Esophagus (tissue), 2 donors: Measurements from ENCODE around the gene VSTM2B. TPM values are rescaled to one million over a fixed set of nuclear protein-coding genes. Genes with fewer than 3 reads are reported as not detected.
"Not testable (repeated sequence)": the region's sequence is repeated elsewhere in the genome, so short reads cannot be mapped to it uniquely, and the experiment has no call there.

Experiments used
- H3K27ac ChIP-seq, 2 donors: one replicate each; pipeline ENCODE4 v1.5.1; 2013; ENCODE audit warnings: low read depth in 2 of 2, mild to moderate bottlenecking in 2 of 2, inconsistent platforms in 1 of 2, low read length in 1 of 2, moderate library complexity in 1 of 2
- H3K27me3 ChIP-seq, 2 donors: one replicate each; pipeline ENCODE4 v1.6.1; 2013; ENCODE audit warnings: low read length in 2 of 2, control low read depth in 1 of 2, mild to moderate bottlenecking in 1 of 2; ENCODE audit not compliant: insufficient read depth in 2 of 2, control insufficient read depth in 1 of 2
- H3K36me3 ChIP-seq, 2 donors: one replicate each; pipeline ENCODE4 v1.6.1; 2013; ENCODE audit warnings: low read length in 1 of 2; ENCODE audit not compliant: control insufficient read depth in 2 of 2, insufficient read depth in 2 of 2
- H3K4me1 ChIP-seq, 2 donors: one replicate each; pipeline ENCODE4 v1.6.1; 2013; ENCODE audit warnings: low read length in 1 of 2; ENCODE audit not compliant: control insufficient read depth in 2 of 2, insufficient read depth in 2 of 2
- H3K4me3 ChIP-seq, 2 donors: one replicate each; pipeline ENCODE4 v1.5.1; 2013; ENCODE audit warnings: low read length in 2 of 2, mild to moderate bottlenecking in 2 of 2, low read depth in 1 of 2, moderate library complexity in 1 of 2
- H3K9me3 ChIP-seq, 2 donors: one replicate each; pipeline ENCODE4 v1.6.1; 2013; ENCODE audit warnings: mild to moderate bottlenecking in 2 of 2, low read depth in 1 of 2, low read length in 1 of 2, moderate library complexity in 1 of 2; ENCODE audit not compliant: control insufficient read depth in 2 of 2, insufficient read depth in 1 of 2
- WGBS, 2 donors: extraction: QIAGEN DNeasy Blood & Tissue Kit; methylation state at CpG; one replicate each; pipeline ENCODE4 v1.1.7; 2013; 5-methylcytosine and 5-hydroxymethylcytosine counted together
- polyA plus RNA-seq, 2 donors: library from polyadenylated mRNA; stranded (reverse); fragments of 200-250 nt; gene quantifications; one replicate each; pipeline ENCODE4 v1.2.3, GENCODE V29; 2013
- donor health status: healthy with polysubstance abuse.
- donor health status: Bipolar disorder and iron deficiency.

VSTM2B gene
- polyA plus RNA-seq, 2 donors = not detected

DNA sequence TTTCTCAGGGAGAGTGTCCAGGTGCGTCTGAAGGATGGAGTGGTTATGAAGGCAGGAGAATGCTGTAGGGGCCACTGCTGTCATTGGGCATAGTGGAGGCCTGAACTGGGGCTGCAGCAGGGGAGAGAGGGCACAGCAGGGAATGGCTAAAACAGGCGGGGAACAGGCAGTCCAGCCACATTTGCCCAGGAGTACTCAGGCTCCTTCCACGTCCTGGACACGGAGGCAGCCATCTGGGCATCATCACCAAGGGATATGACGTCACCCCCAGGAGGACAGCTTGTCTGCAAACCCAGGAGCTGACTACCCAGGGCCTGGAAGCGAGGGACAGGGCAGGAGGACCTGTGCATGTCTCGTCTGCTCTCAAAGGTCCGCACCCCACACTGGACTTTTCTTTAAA is 22.2 kb downstream of the VSTM2B start:
- Histone ChIP-seq H3K4me1 (no peaks in the 10 kb centered on the region), H3K27ac (no peak overlapping the region), H3K27me3 (no peaks in the 10 kb centered on the region), H3K4me3 (no peak overlapping the region), H3K9me3 (peaks cover 0 to 9% of the 10 kb centered on the region in 2 donors), H3K36me3 (no peaks in the 10 kb centered on the region)
- WGBS, 2 donors = 59 to 61% methylated on average over 8 of the region's 8 CpGs

DNA sequence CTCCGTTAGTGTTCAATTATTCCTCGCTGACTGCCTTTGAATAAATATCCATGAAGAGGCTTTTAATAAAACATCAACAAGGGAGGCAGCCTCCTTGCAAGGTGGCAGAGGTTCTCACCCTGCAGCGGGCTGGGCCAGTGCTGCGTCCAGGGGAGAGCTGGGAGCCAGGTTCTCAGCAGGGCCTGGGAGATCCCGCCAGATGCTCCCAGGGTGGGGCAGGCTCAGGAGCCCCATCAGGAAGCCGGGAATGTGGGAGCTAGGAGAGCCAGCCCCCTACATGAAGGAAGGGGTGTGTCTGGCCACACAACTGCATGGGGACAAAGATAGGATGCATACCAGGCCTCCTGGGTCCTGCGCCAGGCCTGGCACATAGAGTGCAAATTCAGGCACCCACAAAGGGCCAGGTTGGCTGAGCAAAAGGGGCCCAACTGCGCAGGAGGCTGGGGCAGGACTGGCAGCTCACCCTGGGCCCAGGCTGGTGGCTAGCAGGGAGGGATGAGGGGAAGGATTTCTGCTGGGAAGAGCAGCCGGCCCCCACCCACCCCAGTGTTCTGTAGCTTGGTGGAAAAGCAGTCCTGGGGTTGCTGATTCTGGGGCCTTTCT is 22.8 kb downstream of the VSTM2B start:
- no peak overlapping the region for H3K27ac ChIP-seq
- H3K4me3 ChIP-seq = no peak overlapping the region
- peaks cover 0 to 7% of the 10 kb centered on the region in 2 donors for H3K9me3 ChIP-seq
- 68 to 69% methylated on average over 9 of the region's 9 CpGs for WGBS, 2 donors
- H3K36me3 ChIP-seq = no peaks in the 10 kb centered on the region
- H3K27me3 ChIP-seq = no peaks in the 10 kb centered on the region
- no peaks in the 10 kb centered on the region for H3K4me1 ChIP-seq

DNA sequence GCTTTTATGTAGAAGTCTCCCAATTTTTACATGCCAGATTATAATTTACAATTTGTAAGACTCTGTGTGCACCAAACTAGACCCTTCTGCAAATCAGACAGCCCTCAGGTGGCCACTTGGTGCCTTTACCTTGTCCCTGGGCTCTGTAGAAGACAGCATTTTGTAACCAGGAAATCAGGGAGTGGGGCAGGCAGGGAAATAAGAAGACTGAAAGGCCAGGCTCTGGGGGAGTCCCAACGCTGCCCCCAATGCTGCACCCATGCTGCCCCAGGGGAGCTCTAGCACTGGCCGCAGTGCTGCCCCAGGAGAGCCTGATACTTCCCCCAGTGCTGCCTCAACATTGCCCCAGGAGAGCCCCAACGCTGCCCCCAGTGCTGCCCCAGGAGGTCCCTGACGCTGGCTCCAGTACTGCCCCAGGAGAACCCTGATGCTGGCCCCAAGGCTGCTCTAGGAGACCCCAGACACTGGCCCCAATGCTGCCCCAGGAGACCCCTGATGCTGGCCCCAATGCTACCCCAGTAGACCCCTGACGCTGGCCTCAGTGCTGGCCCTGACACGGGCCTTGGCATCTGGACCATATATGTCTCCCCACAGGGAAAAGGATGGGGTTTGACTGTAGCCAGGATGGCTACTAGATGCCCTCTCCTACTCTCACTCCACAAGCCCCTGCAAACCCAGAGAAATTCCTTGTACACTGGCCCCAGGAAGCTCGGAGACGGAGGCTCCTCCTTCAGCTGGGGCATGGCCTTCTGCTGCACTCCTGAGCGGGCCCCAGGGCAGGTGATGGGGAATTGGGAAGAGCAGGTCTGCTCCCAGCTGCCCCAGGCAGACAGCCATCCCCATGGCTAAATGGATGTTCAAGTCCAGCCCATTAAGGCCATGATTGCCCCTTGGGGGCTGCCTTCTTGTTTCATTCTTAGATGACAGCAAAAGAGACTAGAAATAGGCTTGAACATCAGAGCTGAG is 23.6 kb downstream of the VSTM2B start:
- WGBS, 2 donors = 73% methylated on average over 9 of the region's 9 CpGs
- Histone ChIP-seq H3K36me3 (no peaks in the 10 kb centered on the region), H3K9me3 (peaks cover 0 to 7% of the 10 kb centered on the region in 2 donors), H3K4me1 (no peaks in the 10 kb centered on the region), H3K27me3 (no peaks in the 10 kb centered on the region), H3K27ac (no peak overlapping the region), H3K4me3 (no peak overlapping the region)

DNA sequence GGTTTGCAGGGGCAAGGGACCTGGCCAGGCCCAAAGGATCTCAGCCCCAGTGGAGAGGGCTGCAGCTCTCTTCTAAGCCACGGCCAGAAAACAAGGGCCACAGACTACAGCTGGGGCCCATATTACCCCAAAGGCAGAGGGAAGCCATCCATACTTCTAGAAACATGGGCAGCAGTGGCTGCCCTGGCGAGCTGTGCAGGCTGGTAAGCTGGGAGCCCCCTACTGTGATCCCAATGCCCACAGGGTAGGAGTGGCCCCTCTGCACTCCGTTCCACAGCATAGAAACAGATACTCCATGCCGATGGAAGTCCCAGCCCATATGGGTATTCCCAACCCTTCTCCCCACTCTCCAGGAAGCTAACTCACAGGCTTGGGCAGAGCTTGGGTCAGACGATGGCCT is 25.1 kb downstream of the VSTM2B start:
- WGBS, 2 donors = 72 to 83% methylated on average over 5 of the region's 5 CpGs

GRCh38 chr19:29551774-29552173 is 26.0 kb downstream of the VSTM2B start:
- Histone ChIP-seq H3K36me3 (no peaks in the 10 kb centered on the region), H3K4me1 (no peaks in the 10 kb centered on the region), H3K9me3 (no peaks in the 10 kb centered on the region), H3K27ac (no peak overlapping the region), H3K27me3 (no peaks in the 10 kb centered on the region), H3K4me3 (no peak overlapping the region)
- 75 to 83% methylated on average over 3 of the region's 3 CpGs for WGBS, 2 donors

More for the DNA sequence above, 25.1 kb downstream of the VSTM2B start:
- Histone ChIP-seq H3K4me3 (no peak overlapping the region), H3K36me3 (no peaks in the 10 kb centered on the region), H3K27me3 (no peaks in the 10 kb centered on the region), H3K9me3 (no peaks in the 10 kb centered on the region), H3K4me1 (no peaks in the 10 kb centered on the region), H3K27ac (no peak overlapping the region)

DNA sequence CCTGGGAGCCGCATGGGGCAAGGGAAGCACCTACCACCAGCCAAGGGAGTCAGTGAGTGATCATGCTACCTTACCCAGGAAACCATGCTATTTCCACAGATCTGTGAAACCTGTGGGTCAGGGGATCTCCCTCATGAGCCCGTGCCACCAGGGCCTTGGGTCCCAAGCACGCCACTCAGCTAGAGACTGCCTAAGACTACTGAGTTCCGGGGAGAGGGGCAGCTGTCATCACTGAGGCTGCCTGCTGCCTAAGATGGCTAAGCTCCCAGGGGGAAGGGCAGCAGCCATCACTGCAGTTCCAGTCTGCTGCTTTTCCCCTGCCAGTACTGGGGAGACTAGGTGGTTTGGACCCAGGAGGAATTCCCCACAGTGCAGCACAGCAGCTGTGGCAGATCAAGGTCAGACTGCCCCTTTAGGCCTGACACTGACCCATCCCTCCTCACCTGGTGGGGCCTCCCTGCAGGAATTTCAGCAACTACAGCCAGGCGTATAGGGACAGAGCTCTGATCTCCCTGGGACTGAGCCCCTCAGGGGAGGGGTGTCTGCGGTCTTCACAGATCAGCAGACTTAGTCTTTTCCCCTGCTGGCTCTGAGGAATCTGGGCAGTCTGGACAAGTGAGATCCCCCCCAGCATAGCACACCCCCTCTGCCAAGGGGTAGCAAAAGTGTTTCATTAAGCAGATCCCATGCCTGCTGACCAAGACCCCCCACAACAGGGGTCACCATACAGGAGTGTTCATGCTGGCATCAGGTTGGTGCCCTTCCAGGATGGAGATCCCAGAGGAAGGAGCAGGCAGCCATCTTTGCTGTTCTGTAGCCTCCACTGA is 26.9 kb downstream of the VSTM2B start:
- Histone ChIP-seq H3K4me3 (no peak overlapping the region), H3K36me3 (no peaks in the 10 kb centered on the region), H3K27ac (no peak overlapping the region), H3K27me3 (no peaks in the 10 kb centered on the region), H3K4me1 (no peaks in the 10 kb centered on the region), H3K9me3 (no peaks in the 10 kb centered on the region)
- WGBS, 2 donors = 81 to 84% methylated on average over 6 of the region's 6 CpGs

- 91 to 95% methylated on average over 1 of the region's 1 CpG for WGBS, 2 donors
- Histone ChIP-seq H3K36me3 (no peaks in the 10 kb centered on the region), H3K9me3 (no peaks in the 10 kb centered on the region), H3K27me3 (no peaks in the 10 kb centered on the region), H3K4me1 (no peaks in the 10 kb centered on the region), H3K27ac (no peak overlapping the region), H3K4me3 (no peak overlapping the region)
Observed at GRCh38 chr19:29554149-29554548, 28.4 kb downstream of the VSTM2B start.

- H3K4me3 ChIP-seq, H3K27ac ChIP-seq, H3K4me1 ChIP-seq, H3K36me3 ChIP-seq, H3K27me3 ChIP-seq, H3K9me3 ChIP-seq: not testable (repeated sequence)
- 84 to 89% methylated on average over 2 of the region's 2 CpGs for WGBS, 2 donors
Observed at GRCh38 chr19:29559110-29559509, 33.3 kb downstream of the VSTM2B start.

DNA sequence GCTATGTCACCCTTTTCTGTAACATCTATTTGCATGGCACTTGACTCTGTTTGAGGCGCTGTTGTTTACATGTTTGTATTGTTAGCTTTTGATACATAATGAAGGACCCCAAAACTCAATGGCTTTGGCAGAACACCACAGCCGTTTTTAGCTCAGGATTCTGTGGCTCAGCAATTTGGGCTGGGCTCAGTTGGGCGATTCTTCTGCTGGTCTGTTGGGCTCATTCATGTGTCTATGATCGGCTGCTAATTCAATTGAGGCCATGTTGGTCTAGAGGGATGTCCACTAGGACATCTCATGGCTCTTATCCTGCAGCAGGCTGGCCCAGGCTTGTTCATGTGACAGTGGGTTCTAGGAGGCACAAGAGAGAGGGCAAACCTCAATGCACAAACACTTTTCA is 33.9 kb downstream of the VSTM2B start:
- H3K27me3 ChIP-seq = no peaks in the 10 kb centered on the region
- no peak overlapping the region for H3K4me3 ChIP-seq
- 79 to 80% methylated on average over 4 of the region's 4 CpGs for WGBS, 2 donors
- H3K36me3 ChIP-seq = no peaks in the 10 kb centered on the region
- peaks cover 7 to 10% of the 10 kb centered on the region in 2 donors for H3K9me3 ChIP-seq
- no peaks in the 10 kb centered on the region for H3K4me1 ChIP-seq
- no peak overlapping the region for H3K27ac ChIP-seq
